ENCODE data around the gene CPE.
A peak's percentile ranks its signal among the peaks of the same experiment; 100 is the strongest.

Gene CPE

GRCh38 chr4:165516281-165516833 lies 137.5 kb downstream of the CPE start:
- no peak for DNase-seq

GRCh38 chr4:165517216-165517615 lies 138.4 kb downstream of the CPE start:
- DNase-seq: no peak

- no peak for DNase-seq
Observed at GRCh38 chr4:165518024-165518616, 139.3 kb downstream of the CPE start.

- no peak for DNase-seq
Observed at GRCh38 chr4:165518686-165519085, 139.9 kb downstream of the CPE start.

- DNase-seq: no peak
Observed at GRCh38 chr4:165519591-165519990, 140.8 kb downstream of the CPE start.

- no peak for DNase-seq
Observed at GRCh38 chr4:165520086-165520485, 141.3 kb downstream of the CPE start.

GRCh38 chr4:165522050-165522449 lies 143.2 kb downstream of the CPE start:
- no peak for DNase-seq

- DNase-seq: no peak
Observed at GRCh38 chr4:165524532-165525190, 145.9 kb downstream of the CPE start.

GRCh38 chr4:165532976-165533375 lies 154.2 kb downstream of the CPE start:
- no peak for DNase-seq

GRCh38 chr4:165537028-165537648 lies 158.3 kb downstream of the CPE start:
- peak; percentile 43 for DNase-seq

- DNase-seq: no peak
Observed at GRCh38 chr4:165539801-165540200, 161.0 kb downstream of the CPE start.

- DNase-seq: no peak
Observed at GRCh38 chr4:165540206-165540830, 161.5 kb downstream of the CPE start.

- DNase-seq: no peak
Observed at GRCh38 chr4:165541851-165542459, 163.1 kb downstream of the CPE start.

- no peak for DNase-seq
Observed at GRCh38 chr4:165542476-165542875, 163.7 kb downstream of the CPE start.
